HEK293 (cell line): Measurements from ENCODE around the gene POLR2L.

Experiments
- CTCF ChIA-PET: fragments of 350-600 bp; formaldehyde crosslinking; extraction: SDS; loops from one replicate; lab custom pipeline; 2021; ENCODE audit warnings: antibody characterized with exemption; lab: Yijun Ruan, JAX
- POLR2A ChIA-PET: fragments of 300-600 bp; formaldehyde crosslinking; extraction: SDS; loops from one replicate; lab custom pipeline; 2020; ENCODE audit warnings: antibody characterized with exemption, inconsistent platforms; lab: Yijun Ruan, JAX
- H3K27ac ChIP-seq: fragments of 200-500 bp; sonication (Bioruptor generic); 2 replicates; pipeline ENCODE4 v1.5.1; 2014; ENCODE audit warnings: low read depth, low read length, control low read depth, inconsistent platforms; ENCODE audit errors: extremely low read depth
- H3K36me3 ChIP-seq, 2 experiments: fragments of 200-500 bp in 1 of 2; sonication (Bioruptor generic) in 1 of 2; 1 replicate in 1 of 2; 2 replicates in 1 of 2; pipeline ENCODE4 v1.5.1; 2014 to 2017; ENCODE audit warnings: inconsistent platforms in 2 of 2, low read length in 2 of 2; ENCODE audit not compliant: control insufficient read depth in 2 of 2, insufficient read depth in 1 of 2
- H3K4me1 ChIP-seq: fragments of 200-500 bp; sonication (Bioruptor generic); 2 replicates; pipeline ENCODE4 v1.5.1; 2014; ENCODE audit warnings: mild to moderate bottlenecking, low read length, inconsistent platforms; ENCODE audit not compliant: control insufficient read depth, insufficient read depth
- H3K4me3 ChIP-seq: 2 replicates; pipeline ENCODE4 v1.5.1; 2011; ENCODE audit warnings: low read depth, mild to moderate bottlenecking, control low read depth, low read length, moderate library complexity
- H3K9me3 ChIP-seq: fragments of 200-500 bp; sonication (Bioruptor generic); 2 replicates; pipeline ENCODE4 v1.5.1; 2014; ENCODE audit warnings: low read depth, low read length, inconsistent platforms; ENCODE audit not compliant: control insufficient read depth, insufficient read depth
- BCL11B ChIP-seq: fragments of 450-650 bp; formaldehyde crosslinking; IDR thresholded peaks from 2 replicates; pipeline ENCODE4 v1.5.1; 2016; ENCODE audit warnings: low read depth, missing biosample characterization, missing genetic modification characterization
- GLIS1 ChIP-seq: fragments of 450-650 bp; formaldehyde crosslinking; IDR thresholded peaks from 2 replicates; pipeline ENCODE4 v1.5.1; 2016; ENCODE audit warnings: missing biosample characterization, missing genetic modification characterization
- KLF1 ChIP-seq: fragments of 450-650 bp; formaldehyde crosslinking; IDR thresholded peaks from 2 replicates; pipeline ENCODE4 v1.5.1; 2016; ENCODE audit warnings: missing biosample characterization, missing genetic modification characterization
- KLF16 ChIP-seq: fragments of 450-650 bp; formaldehyde crosslinking; IDR thresholded peaks from 2 replicates; pipeline ENCODE4 v1.5.1; 2017; ENCODE audit warnings: missing biosample characterization, missing genetic modification characterization
- KLF8 ChIP-seq: fragments of 450-650 bp; formaldehyde crosslinking; IDR thresholded peaks from 2 replicates; pipeline ENCODE4 v1.5.1; 2016; ENCODE audit warnings: missing biosample characterization, missing genetic modification characterization
- KLF9 ChIP-seq: fragments of 450-650 bp; formaldehyde crosslinking; IDR thresholded peaks from 2 replicates; pipeline ENCODE4 v1.5.1; 2016; ENCODE audit warnings: missing biosample characterization, missing genetic modification characterization, low read depth
- REPIN1 ChIP-seq: fragments of 450-650 bp; formaldehyde crosslinking; IDR thresholded peaks from 2 replicates; pipeline ENCODE4 v1.5.1; 2017; ENCODE audit warnings: missing biosample characterization, missing genetic modification characterization, low read depth
- SP7 ChIP-seq: fragments of 450-650 bp; formaldehyde crosslinking; IDR thresholded peaks from 2 replicates; pipeline ENCODE4 v1.5.1; 2016; ENCODE audit warnings: missing biosample characterization, missing genetic modification characterization
- ZFHX2 ChIP-seq: fragments of 450-650 bp; formaldehyde crosslinking; conservative IDR thresholded peaks from 2 replicates; pipeline ENCODE4 v1.5.1; 2016; ENCODE audit warnings: missing biosample characterization, missing genetic modification characterization
- ZNF10 ChIP-seq: fragments of 450-650 bp; formaldehyde crosslinking; IDR thresholded peaks from 2 replicates; pipeline ENCODE4 v1.5.1; 2017; ENCODE audit warnings: missing biosample characterization, missing genetic modification characterization
- ZNF133 ChIP-seq: fragments of 450-650 bp; formaldehyde crosslinking; IDR thresholded peaks from 2 replicates; pipeline ENCODE4 v1.5.1; 2016; ENCODE audit warnings: missing biosample characterization, missing genetic modification characterization
- ZNF16 ChIP-seq: fragments of 450-650 bp; formaldehyde crosslinking; IDR thresholded peaks from 2 replicates; pipeline ENCODE4 v1.5.1; 2016; ENCODE audit warnings: low read depth, missing biosample characterization, missing genetic modification characterization
- ZNF169 ChIP-seq: fragments of 450-650 bp; formaldehyde crosslinking; IDR thresholded peaks from 2 replicates; pipeline ENCODE4 v1.5.1; 2016; ENCODE audit warnings: missing biosample characterization, missing genetic modification characterization
- ZNF175 ChIP-seq: fragments of 450-650 bp; formaldehyde crosslinking; IDR thresholded peaks from 2 replicates; pipeline ENCODE4 v1.5.1; 2016; ENCODE audit warnings: missing biosample characterization, missing genetic modification characterization
- ZNF2 ChIP-seq: fragments of 450-650 bp; formaldehyde crosslinking; IDR thresholded peaks from 2 replicates; pipeline ENCODE4 v1.5.1; 2016; ENCODE audit warnings: missing biosample characterization, missing genetic modification characterization
- ZNF211 ChIP-seq: fragments of 450-650 bp; formaldehyde crosslinking; IDR thresholded peaks from 2 replicates; pipeline ENCODE4 v1.5.1; 2016; ENCODE audit warnings: low read depth, missing biosample characterization, missing genetic modification characterization
- ZNF24 ChIP-seq: fragments of 450-650 bp; formaldehyde crosslinking; IDR thresholded peaks from 2 replicates; pipeline ENCODE4 v1.5.1; 2016; ENCODE audit warnings: missing biosample characterization, missing genetic modification characterization
- ZNF248 ChIP-seq: fragments of 450-650 bp; formaldehyde crosslinking; IDR thresholded peaks from 2 replicates; pipeline ENCODE4 v1.5.1; 2017; ENCODE audit warnings: missing biosample characterization, missing genetic modification characterization
- ZNF292 ChIP-seq: fragments of 450-650 bp; formaldehyde crosslinking; IDR thresholded peaks from 2 replicates; pipeline ENCODE4 v1.5.1; 2016; ENCODE audit warnings: low read depth, missing biosample characterization, missing genetic modification characterization, borderline replicate concordance
- ZNF335 ChIP-seq: fragments of 450-650 bp; formaldehyde crosslinking; conservative IDR thresholded peaks from 2 replicates; pipeline ENCODE4 v1.5.1; 2016; ENCODE audit warnings: missing biosample characterization, missing genetic modification characterization
- ZNF629 ChIP-seq: fragments of 450-650 bp; formaldehyde crosslinking; IDR thresholded peaks from 2 replicates; pipeline ENCODE4 v1.5.1; 2017; ENCODE audit warnings: missing biosample characterization, missing genetic modification characterization
- ZNF747 ChIP-seq: fragments of 450-650 bp; formaldehyde crosslinking; IDR thresholded peaks from 2 replicates; pipeline ENCODE4 v1.5.1; 2016; ENCODE audit warnings: missing biosample characterization, missing genetic modification characterization
- ZNF776 ChIP-seq: fragments of 450-650 bp; formaldehyde crosslinking; IDR thresholded peaks from 2 replicates; pipeline ENCODE4 v1.5.0; 2017; ENCODE audit warnings: missing biosample characterization, missing genetic modification characterization, borderline replicate concordance
- TF ChIP-seq, protein P1 (sequence below): fragments of 450-650 bp; formaldehyde crosslinking; IDR thresholded peaks from 2 replicates; pipeline ENCODE4 v1.5.1; 2017; ENCODE audit warnings: missing biosample characterization, missing genetic modification characterization
- TF ChIP-seq, protein P2 (sequence below): fragments of 450-650 bp; formaldehyde crosslinking; IDR thresholded peaks from 2 replicates; pipeline ENCODE4 v1.5.1; 2016; ENCODE audit warnings: missing biosample characterization, missing genetic modification characterization
- TF ChIP-seq, protein P3 (sequence below): fragments of 450-650 bp; formaldehyde crosslinking; IDR thresholded peaks from 2 replicates; pipeline ENCODE4 v1.5.1; 2016; ENCODE audit warnings: missing biosample characterization, missing genetic modification characterization
- TF ChIP-seq, protein P4 (sequence below): fragments of 450-650 bp; formaldehyde crosslinking; IDR thresholded peaks from 2 replicates; pipeline ENCODE4 v1.5.1; 2016; ENCODE audit warnings: missing biosample characterization, missing genetic modification characterization, low read depth

Gene POLR2L

DNA sequence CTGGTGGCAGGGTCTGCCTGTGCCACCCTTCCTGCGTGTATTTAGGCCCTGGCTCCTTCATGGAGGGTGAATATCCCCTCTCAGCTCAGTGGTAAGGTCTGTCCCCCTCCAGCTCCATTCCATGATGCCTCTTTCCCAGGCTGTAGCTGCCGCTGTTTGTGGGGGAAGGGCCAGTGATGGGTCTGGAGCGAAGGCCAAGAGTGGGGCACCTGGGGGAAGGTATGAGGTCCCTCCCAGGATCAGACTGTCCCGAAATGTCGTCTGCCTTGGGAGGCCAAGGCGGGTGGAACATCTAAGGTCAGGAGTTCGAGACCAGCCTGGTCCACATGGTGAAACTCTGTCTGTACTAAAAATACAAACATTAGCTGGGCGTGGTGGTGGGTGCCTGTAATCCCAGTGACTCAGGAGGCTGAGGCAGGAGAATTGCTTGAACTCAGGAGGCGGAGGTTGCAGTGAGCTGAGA, 8.4 kb downstream of the POLR2L start (continued):
- no peak for TF ChIP-seq ZNF133 (tag by site-specific recombination)
- TF ChIP-seq ZNF2 (tag by site-specific recombination), result 0 out of 2 replicates have a peak, but pooled peaks have one; percentile 22
- TF ChIP-seq SP7 (tag by site-specific recombination), result peak; percentile 39; the same call in 1 of the 2 replicates
- 0 out of 2 replicates have a peak, but pooled peaks have one; percentile 38 for TF ChIP-seq BCL11B
- TF ChIP-seq, protein P1, sequence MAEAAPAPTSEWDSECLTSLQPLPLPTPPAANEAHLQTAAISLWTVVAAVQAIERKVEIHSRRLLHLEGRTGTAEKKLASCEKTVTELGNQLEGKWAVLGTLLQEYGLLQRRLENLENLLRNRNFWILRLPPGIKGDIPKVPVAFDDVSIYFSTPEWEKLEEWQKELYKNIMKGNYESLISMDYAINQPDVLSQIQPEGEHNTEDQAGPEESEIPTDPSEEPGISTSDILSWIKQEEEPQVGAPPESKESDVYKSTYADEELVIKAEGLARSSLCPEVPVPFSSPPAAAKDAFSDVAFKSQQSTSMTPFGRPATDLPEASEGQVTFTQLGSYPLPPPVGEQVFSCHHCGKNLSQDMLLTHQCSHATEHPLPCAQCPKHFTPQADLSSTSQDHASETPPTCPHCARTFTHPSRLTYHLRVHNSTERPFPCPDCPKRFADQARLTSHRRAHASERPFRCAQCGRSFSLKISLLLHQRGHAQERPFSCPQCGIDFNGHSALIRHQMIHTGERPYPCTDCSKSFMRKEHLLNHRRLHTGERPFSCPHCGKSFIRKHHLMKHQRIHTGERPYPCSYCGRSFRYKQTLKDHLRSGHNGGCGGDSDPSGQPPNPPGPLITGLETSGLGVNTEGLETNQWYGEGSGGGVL (tag by site-specific recombination), result peak; percentile 63
- peak; percentile 60; the same call in 1 of the 2 replicates for TF ChIP-seq KLF9 (tag by site-specific recombination)
- peak; percentile 56 for TF ChIP-seq KLF1 (tag by site-specific recombination)
- no peak for TF ChIP-seq ZNF747 (tag by site-specific recombination)
- peak; percentile 20; the same call in 1 of the 2 replicates for TF ChIP-seq ZFHX2 (tag by site-specific recombination)
- TF ChIP-seq KLF8 (tag by site-specific recombination), result peak; percentile 82; the same call in 1 of the 2 replicates
- TF ChIP-seq, protein P2, sequence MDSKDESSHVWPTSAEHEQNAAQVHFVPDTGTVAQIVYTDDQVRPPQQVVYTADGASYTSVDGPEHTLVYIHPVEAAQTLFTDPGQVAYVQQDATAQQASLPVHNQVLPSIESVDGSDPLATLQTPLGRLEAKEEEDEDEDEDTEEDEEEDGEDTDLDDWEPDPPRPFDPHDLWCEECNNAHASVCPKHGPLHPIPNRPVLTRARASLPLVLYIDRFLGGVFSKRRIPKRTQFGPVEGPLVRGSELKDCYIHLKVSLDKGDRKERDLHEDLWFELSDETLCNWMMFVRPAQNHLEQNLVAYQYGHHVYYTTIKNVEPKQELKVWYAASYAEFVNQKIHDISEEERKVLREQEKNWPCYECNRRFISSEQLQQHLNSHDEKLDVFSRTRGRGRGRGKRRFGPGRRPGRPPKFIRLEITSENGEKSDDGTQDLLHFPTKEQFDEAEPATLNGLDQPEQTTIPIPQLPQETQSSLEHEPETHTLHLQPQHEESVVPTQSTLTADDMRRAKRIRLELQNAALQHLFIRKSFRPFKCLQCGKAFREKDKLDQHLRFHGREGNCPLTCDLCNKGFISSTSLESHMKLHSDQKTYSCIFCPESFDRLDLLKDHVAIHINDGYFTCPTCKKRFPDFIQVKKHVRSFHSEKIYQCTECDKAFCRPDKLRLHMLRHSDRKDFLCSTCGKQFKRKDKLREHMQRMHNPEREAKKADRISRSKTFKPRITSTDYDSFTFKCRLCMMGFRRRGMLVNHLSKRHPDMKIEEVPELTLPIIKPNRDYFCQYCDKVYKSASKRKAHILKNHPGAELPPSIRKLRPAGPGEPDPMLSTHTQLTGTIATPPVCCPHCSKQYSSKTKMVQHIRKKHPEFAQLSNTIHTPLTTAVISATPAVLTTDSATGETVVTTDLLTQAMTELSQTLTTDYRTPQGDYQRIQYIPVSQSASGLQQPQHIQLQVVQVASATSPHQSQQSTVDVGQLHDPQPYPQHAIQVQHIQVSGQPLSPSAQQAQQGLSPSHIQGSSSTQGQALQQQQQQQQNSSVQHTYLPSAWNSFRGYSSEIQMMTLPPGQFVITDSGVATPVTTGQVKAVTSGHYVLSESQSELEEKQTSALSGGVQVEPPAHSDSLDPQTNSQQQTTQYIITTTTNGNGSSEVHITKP (tag by site-specific recombination), result peak; percentile 45; the same call in 1 of the 2 replicates
- TF ChIP-seq, protein P3, sequence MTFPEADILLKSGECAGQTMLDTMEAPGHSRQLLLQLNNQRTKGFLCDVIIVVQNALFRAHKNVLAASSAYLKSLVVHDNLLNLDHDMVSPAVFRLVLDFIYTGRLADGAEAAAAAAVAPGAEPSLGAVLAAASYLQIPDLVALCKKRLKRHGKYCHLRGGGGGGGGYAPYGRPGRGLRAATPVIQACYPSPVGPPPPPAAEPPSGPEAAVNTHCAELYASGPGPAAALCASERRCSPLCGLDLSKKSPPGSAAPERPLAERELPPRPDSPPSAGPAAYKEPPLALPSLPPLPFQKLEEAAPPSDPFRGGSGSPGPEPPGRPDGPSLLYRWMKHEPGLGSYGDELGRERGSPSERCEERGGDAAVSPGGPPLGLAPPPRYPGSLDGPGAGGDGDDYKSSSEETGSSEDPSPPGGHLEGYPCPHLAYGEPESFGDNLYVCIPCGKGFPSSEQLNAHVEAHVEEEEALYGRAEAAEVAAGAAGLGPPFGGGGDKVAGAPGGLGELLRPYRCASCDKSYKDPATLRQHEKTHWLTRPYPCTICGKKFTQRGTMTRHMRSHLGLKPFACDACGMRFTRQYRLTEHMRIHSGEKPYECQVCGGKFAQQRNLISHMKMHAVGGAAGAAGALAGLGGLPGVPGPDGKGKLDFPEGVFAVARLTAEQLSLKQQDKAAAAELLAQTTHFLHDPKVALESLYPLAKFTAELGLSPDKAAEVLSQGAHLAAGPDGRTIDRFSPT (tag by site-specific recombination), result peak; percentile 41; the same call in 1 of the 2 replicates
- 0 out of 2 replicates have a peak, but pooled peaks have one; percentile 18 for TF ChIP-seq ZNF24

DNA sequence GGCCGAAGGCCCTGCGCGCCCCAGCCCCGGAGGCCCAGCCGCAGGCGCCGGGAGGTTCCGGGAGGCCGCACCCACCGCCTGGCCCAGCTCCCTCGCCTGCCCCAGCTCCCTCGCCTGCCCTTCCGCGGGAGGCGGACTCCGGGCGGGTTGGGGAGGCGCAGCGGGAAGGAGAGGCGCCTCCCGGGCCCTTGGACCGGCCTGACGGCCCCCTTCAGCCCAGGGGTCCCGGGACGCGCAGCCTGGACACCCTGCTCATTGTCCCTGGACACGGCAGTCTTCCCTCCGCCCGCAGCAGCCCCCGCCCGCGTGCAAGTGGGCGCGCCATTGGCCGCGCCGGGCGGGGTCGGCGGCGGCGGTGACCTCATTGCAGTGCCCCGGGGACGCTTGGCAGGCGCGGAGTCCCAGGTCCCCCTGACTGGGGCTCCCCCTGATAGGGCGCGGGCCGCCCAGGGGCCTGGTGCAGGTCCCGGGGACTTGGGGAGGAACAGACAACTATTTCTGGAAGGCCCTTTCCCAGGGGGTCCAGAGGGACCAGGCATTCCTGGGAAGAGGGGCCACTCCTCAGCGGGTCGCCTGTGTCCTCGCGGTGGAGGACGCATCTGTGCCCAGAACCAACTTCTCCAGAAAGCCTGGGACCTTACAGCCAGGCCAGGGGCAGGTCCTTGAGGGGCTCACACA, 9.1 kb downstream of the POLR2L start:
- ChIA-PET POLR2A (interaction anchor here (1.0 to 15.0 kb wide), 5 partner anchors 8 to 36 kb away, joined by 3 to 202 read pairs (median 4); partner anchors contain the start of genes PNPLA2, POLR2L and TSPAN4), CTCF (interaction anchor here (0.5 to 1.0 kb wide), 2 partner anchors 17 to 1569 kb away, joined by 3 to 4 read pairs; no protein-coding TSS in a partner anchor)
- no peaks in the 10 kb centered on the region for H3K9me3 ChIP-seq
- H3K4me1 ChIP-seq, result no peaks in the 10 kb centered on the region; the same call in 1 of the 2 replicates
- peak overlapping the region; percentile 64; the same call in 1 of the 2 replicates for H3K27ac ChIP-seq
- H3K36me3 ChIP-seq, result peaks cover 0 to 37% of the 10 kb centered on the region in 2 experiments; a peak in 1 of 3 replicates
- H3K4me3 ChIP-seq, result peak overlapping the region; percentile 70
- TF ChIP-seq GLIS1 (peak; percentile 72), ZNF629 (tag by site-specific recombination) (peak; percentile 42), ZNF776 (tag by site-specific recombination) (no peak), REPIN1 (tag by site-specific recombination) (no peak), ZNF169 (tag by site-specific recombination) (no peak), ZNF292 (no peak), ZNF211 (tag by site-specific recombination) (no peak), ZNF10 (tag by site-specific recombination) (no peak), ZNF16 (tag by site-specific recombination) (no peak), KLF16 (tag by site-specific recombination) (0 out of 2 replicates have a peak, but pooled peaks have one; percentile 32), ZNF175 (tag by site-specific recombination) (no peak), ZNF248 (tag by site-specific recombination) (no peak), ZNF335 (tag by site-specific recombination) (peak; percentile 43)
- TF ChIP-seq, protein P4, sequence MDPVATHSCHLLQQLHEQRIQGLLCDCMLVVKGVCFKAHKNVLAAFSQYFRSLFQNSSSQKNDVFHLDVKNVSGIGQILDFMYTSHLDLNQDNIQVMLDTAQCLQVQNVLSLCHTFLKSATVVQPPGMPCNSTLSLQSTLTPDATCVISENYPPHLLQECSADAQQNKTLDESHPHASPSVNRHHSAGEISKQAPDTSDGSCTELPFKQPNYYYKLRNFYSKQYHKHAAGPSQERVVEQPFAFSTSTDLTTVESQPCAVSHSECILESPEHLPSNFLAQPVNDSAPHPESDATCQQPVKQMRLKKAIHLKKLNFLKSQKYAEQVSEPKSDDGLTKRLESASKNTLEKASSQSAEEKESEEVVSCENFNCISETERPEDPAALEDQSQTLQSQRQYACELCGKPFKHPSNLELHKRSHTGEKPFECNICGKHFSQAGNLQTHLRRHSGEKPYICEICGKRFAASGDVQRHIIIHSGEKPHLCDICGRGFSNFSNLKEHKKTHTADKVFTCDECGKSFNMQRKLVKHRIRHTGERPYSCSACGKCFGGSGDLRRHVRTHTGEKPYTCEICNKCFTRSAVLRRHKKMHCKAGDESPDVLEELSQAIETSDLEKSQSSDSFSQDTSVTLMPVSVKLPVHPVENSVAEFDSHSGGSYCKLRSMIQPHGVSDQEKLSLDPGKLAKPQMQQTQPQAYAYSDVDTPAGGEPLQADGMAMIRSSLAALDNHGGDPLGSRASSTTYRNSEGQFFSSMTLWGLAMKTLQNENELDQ, result no peak
